Skeletal muscle tissue (tissue), 5 donors: Measurements from ENCODE around the gene MYH6. TPM values are rescaled to one million over a fixed set of nuclear protein-coding genes. Genes with fewer than 3 reads are reported as not detected.
A peak's percentile ranks its signal among the peaks of the same experiment; 100 is the strongest.

Experiments used
- H3K27ac ChIP-seq: one replicate; pipeline ENCODE4 v1.7.0; 2013; ENCODE audit warnings: mild to moderate bottlenecking, low read depth, low read length, inconsistent platforms
- H3K27me3 ChIP-seq, 3 donors: one replicate each; pipeline ENCODE4 v1.7.0; 2013; ENCODE audit warnings: low read length in 3 of 3; ENCODE audit not compliant: control insufficient read depth in 3 of 3, insufficient read depth in 3 of 3
- H3K36me3 ChIP-seq, 3 donors: one replicate each; pipeline ENCODE4 v1.7.0; 2013; ENCODE audit warnings: low read length in 3 of 3; ENCODE audit not compliant: control insufficient read depth in 3 of 3, insufficient read depth in 3 of 3
- H3K4me1 ChIP-seq, 3 donors: one replicate each; pipeline ENCODE4 v1.7.0; 2013; ENCODE audit warnings: low read length in 3 of 3, mild to moderate bottlenecking in 3 of 3; ENCODE audit not compliant: control insufficient read depth in 3 of 3, insufficient read depth in 3 of 3
- H3K4me3 ChIP-seq, 3 donors: one replicate each; pipeline ENCODE4 v1.7.0; 2013; ENCODE audit warnings: low read length in 3 of 3
- H3K9ac ChIP-seq, 3 donors: one replicate each; pipeline ENCODE4 v1.7.0; 2013; ENCODE audit warnings: low read length in 3 of 3, mild to moderate bottlenecking in 3 of 3, moderate library complexity in 2 of 3, low read depth in 1 of 3
- H3K9me3 ChIP-seq, 3 donors: one replicate each; pipeline ENCODE4 v1.7.0; 2013; ENCODE audit warnings: low read length in 3 of 3; ENCODE audit not compliant: control insufficient read depth in 3 of 3
- small RNA-seq: library from RNA; depleted of rRNA; stranded (forward); fragments of <200 nt; gene quantifications from one replicate; pipeline ENCODE3, GENCODE V24; 2014
- total RNA-seq: library from RNA; depleted of rRNA; stranded (reverse); fragments of >200 nt; gene quantifications from one replicate; pipeline ENCODE4 v1.2.3, GENCODE V29; 2014
- donor health status: Osteomylitis.

The MYH6 gene
- total RNA-seq, 1 donor from 2014 or later: 2.1 TPM

- H3K9ac ChIP-seq: no peak overlapping the region
- H3K27ac ChIP-seq: no peak overlapping the region
Observed at GRCh38 chr14:23346693-23347405, 61.2 kb downstream of the MYH6 start.

GRCh38 chr14:23345987-23346692, 61.9 kb downstream of the MYH6 start:
- Histone ChIP-seq H3K4me1 (no peaks in the 10 kb centered on the region), H3K9ac (no peak overlapping the region), H3K4me3 (no peak overlapping the region), H3K36me3 (no peaks in the 10 kb centered on the region), H3K27me3 (peaks cover 0 to 8% (median 6%) of the 10 kb centered on the region in 3 donors), H3K9me3 (no peaks in the 10 kb centered on the region), H3K27ac (no peak overlapping the region)

More at GRCh38 chr14:23346693-23347405, 61.2 kb downstream of the MYH6 start:
- Histone ChIP-seq H3K27me3 (peaks cover 3 to 15% (median 13%) of the 10 kb centered on the region in 3 donors), H3K9me3 (no peaks in the 10 kb centered on the region), H3K4me1 (peaks cover 3 to 4% (median 3%) of the 10 kb centered on the region in 3 donors), H3K36me3 (no peaks in the 10 kb centered on the region), H3K4me3 (no peak overlapping the region)

- Histone ChIP-seq H3K4me1 (no peaks in the 10 kb centered on the region), H3K27me3 (no peaks in the 10 kb centered on the region), H3K27ac (no peak overlapping the region), H3K4me3 (no peak overlapping the region), H3K36me3 (no peaks in the 10 kb centered on the region), H3K9ac (no peak overlapping the region), H3K9me3 (no peaks in the 10 kb centered on the region)
Observed at GRCh38 chr14:23344481-23344880, 63.6 kb downstream of the MYH6 start.

GRCh38 chr14:23339506-23340268, 68.4 kb downstream of the MYH6 start:
- H3K9ac ChIP-seq: no peak overlapping the region
- peaks cover 0 to 2% (median 0%) of the 10 kb centered on the region in 3 donors for H3K27me3 ChIP-seq
- no peak overlapping the region for H3K27ac ChIP-seq
- H3K4me1 ChIP-seq: no peaks in the 10 kb centered on the region
- no peaks in the 10 kb centered on the region for H3K36me3 ChIP-seq
- no peak overlapping the region for H3K4me3 ChIP-seq
- no peaks in the 10 kb centered on the region for H3K9me3 ChIP-seq

- no peaks in the 10 kb centered on the region for H3K36me3 ChIP-seq
- H3K4me1 ChIP-seq: no peaks in the 10 kb centered on the region
- H3K9ac ChIP-seq: no peak overlapping the region
- no peak overlapping the region for H3K27ac ChIP-seq
- H3K9me3 ChIP-seq: no peaks in the 10 kb centered on the region
- peaks cover 0 to 2% (median 0%) of the 10 kb centered on the region in 3 donors for H3K27me3 ChIP-seq
- no peak overlapping the region for H3K4me3 ChIP-seq
Observed at GRCh38 chr14:23335623-23336022, 72.5 kb downstream of the MYH6 start.

Small RNA genes within 50 kb of the gene (small RNA-seq; reads per million reads assigned to genes)
- gene MIR208A: 0.37 reads per million, percentile 46 among the genes with 10 or more reads in this experiment
- gene MIR208B: 107 reads per million, percentile 96 among the genes with 10 or more reads in this experiment

Other genes with a start within 250 kb of the MYH6 start
- 4.7 TPM for gene SLC7A8, start 224.6 kb downstream of the MYH6 start, total RNA-seq
- gene RNF212B, start 170.3 kb downstream of the MYH6 start, total RNA-seq: not detected
- 5.7 TPM for gene HOMEZ, start 122.1 kb downstream of the MYH6 start, total RNA-seq
- 2.6 TPM for gene PPP1R3E, start 105.4 kb downstream of the MYH6 start, total RNA-seq
- 11.0 TPM for gene BCL2L2, start 101.4 kb downstream of the MYH6 start, total RNA-seq
- 40.7 TPM for gene PABPN1, start 86.8 kb downstream of the MYH6 start, total RNA-seq
- gene SLC22A17, start 55.4 kb downstream of the MYH6 start, total RNA-seq: 12.5 TPM
- gene EFS, start 43.1 kb downstream of the MYH6 start, total RNA-seq: 17.2 TPM
- gene IL25, start 35.5 kb downstream of the MYH6 start, total RNA-seq: not detected
- gene CMTM5, start 31.2 kb downstream of the MYH6 start, total RNA-seq: 2.1 TPM
- gene MYH7, start 27.4 kb upstream of the MYH6 start, total RNA-seq: 426 TPM
- gene NGDN, start 61.4 kb upstream of the MYH6 start, total RNA-seq: 32.4 TPM
- not detected for gene ZFHX2, start 143.5 kb upstream of the MYH6 start, total RNA-seq
- 7.8 TPM for gene THTPA, start 148.0 kb upstream of the MYH6 start, total RNA-seq
- 8.4 TPM for gene AP1G2, start 159.5 kb upstream of the MYH6 start, total RNA-seq
- gene JPH4, start 170.5 kb upstream of the MYH6 start, total RNA-seq: 1.0 TPM
- not detected for gene DHRS2, start 228.1 kb upstream of the MYH6 start, total RNA-seq